Islet precursor cell (in vitro differentiated cells): Measurements from ENCODE around the gene FBN3.
"Not testable (repeated sequence)": the region's sequence is repeated elsewhere in the genome, so short reads cannot be mapped to it uniquely, and the experiment has no call there.

Source experiments
- DNase-seq: peaks from one replicate; pipeline ENCODE4 v3.0.0-alpha.2; 2018

Gene FBN3

GRCh38 chr19:8046569-8047165 is 102.7 kb downstream of the FBN3 start:
- no peak for DNase-seq

GRCh38 chr19:8045872-8046568 is 103.4 kb downstream of the FBN3 start:
- DNase-seq = no peak

DNA sequence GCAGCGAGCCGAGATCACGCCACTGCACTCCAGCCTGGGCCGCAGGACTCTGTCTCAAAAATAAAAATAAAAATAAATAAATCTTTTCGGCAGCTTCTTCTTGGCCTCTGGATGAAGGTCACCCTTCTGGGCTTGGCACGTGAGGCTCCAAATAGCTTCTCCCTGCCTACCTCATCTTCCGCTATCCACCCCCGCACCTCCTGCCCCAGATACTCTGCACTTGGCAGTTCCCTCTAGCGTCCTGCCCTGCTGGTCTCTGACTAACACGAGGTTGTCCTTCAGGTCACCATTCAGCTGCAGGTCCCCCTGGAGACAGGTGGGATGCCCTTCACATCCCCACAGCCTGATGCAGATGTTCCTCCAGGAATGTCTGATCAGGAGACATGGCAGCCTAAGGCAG is 105.4 kb downstream of the FBN3 start:
- DNase-seq = no peak

DNA sequence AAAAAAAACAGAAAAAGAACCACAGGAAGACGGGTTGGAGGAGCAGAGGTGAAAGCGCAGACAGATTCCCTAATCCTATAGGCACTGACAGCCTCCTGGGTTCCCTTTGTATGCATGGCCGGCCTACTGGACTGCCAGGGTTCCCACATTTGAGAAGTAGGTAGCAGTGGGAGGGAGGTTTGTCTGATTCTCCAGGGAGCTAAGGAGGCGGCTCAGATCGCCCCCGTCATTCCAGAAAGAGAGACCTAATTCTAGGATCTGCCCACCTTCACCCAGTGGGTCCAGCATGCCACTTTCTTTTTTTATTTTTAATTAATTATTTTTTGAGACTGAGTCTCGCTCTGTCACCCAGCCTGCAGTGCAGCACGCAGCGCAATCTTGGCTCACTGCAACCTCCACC is 106.5 kb downstream of the FBN3 start:
- DNase-seq = no peak

GRCh38 chr19:8041531-8041931 is 107.9 kb downstream of the FBN3 start:
- no peak for DNase-seq

- no peak for DNase-seq
Measured at GRCh38 chr19:8039231-8039630, 110.2 kb downstream of the FBN3 start.

GRCh38 chr19:8038815-8039214 is 110.6 kb downstream of the FBN3 start:
- no peak for DNase-seq

DNA sequence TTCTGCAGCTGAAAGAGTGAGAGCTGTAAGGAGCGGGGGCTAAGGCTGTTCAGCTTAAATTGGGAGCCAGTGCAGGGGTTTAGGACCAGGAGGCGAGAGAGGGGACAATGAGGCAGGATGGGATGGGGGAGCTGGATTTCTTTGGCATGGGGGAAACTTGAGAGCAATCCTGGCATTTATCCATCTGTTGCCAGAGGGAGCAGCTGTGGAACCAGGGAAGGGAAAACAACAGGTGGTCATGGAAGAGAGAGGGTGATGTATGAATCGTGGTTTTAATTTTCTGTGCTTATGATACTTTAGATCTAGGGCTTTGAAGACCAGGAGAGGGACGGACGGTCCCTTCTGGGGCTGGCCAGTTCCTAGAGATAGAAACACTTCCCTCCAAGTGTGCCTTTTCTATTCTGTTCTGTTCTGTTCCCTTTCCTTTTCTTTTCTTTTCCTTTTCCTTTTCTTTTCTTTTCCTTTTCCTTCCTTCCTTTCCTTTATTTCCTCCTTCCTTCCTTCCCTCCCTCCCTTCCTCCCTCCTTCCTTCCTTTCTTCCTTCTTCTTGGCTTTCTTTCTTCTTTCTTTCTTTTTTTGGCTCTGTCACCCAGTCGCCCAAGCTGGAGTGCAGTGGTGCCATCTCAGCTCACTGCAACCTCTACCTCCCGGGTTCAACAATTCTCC is 112.8 kb downstream of the FBN3 start:
- DNase-seq = no peak

DNA sequence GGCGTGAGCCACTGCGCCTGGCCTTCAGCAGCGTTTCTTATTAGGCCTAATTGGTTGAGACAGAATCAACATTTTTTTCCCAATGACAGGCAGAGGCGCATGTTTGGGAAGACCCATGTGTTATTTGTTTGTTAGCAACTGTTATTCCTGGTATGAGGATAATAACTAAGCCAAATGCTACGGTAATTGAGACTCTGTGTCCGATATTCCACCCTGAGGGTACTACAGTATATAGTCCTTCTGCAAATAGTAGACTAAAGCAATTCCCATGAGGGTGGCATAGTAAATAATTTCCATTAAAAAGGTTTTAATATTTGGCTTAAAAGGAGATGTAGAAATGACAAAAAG is 115.2 kb downstream of the FBN3 start:
- no peak for DNase-seq

GRCh38 chr19:8033287-8034177 is 115.9 kb downstream of the FBN3 start:
- peak; percentile 73 for DNase-seq

GRCh38 chr19:8030960-8031359 is 118.4 kb downstream of the FBN3 start:
- no peak for DNase-seq

DNA sequence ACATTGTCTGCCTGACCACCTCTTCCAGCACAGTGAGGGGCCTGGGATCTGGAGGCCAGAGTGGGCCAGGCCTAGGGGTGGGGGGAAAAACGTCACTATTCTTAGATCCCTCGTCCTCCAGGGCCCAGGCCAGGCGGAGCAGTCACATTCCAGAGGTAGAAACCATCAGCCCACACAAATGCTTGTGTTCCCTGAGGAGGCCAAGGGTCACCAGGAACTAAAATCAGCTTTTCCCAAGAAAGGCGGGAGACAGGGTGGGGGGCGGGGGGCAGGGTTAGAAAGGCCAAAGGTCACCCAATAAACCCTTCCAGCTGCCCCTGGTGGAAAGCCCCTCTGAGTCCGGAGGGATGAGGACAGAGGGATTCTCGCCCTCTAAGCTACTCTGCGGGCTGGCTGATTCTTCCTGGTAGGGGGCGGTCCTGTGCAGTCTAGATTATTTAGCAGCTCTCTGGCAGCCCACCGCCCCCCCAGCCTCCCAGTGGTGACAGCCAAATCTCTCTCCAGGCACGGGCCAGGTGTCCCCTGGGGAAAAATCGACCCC is 120.4 kb downstream of the FBN3 start:
- peak; percentile 96 for DNase-seq

- no peak for DNase-seq
Measured at GRCh38 chr19:8025316-8025715, 124.1 kb downstream of the FBN3 start.

GRCh38 chr19:8024256-8024655 is 125.1 kb downstream of the FBN3 start:
- DNase-seq = not testable (repeated sequence)

DNA sequence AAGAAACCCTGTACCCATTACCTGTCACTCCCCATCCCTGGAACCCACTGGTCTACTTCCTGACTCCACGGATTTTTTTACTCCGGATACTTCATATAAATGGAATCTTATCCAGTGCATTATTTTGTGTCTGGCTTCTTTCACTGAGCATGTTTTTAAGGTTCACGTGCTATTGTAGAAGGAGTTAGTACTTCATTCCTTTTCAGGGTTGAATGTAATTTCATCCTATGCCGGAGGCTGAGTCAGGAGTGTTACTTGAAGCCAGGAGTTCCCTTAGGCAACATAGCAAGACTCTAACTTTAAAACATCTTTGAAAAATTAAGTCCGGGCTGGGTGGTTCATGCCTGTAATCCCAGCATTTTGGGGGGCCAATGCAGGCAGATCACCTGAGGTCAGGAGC is 126.0 kb downstream of the FBN3 start:
- no peak for DNase-seq

DNA sequence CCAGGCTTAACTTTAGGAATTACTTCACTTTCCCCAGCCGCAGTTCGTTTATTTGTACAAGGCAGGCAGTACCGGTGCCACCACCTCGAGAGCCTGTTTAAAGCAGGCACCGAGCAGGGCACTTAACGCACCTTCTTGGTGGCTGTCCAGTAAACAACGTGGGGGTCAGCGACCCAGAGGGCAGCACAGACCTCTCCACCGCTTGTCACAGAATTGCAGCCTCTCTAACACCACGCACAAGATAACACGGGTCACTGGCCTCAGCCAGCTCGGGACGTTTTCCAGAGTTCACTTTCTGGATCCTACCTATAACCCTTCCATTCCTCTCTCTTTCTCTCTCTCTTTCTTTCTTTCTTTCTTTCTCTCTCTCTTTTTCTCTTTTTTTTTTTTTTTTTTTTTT is 127.1 kb downstream of the FBN3 start:
- DNase-seq = no peak

DNA sequence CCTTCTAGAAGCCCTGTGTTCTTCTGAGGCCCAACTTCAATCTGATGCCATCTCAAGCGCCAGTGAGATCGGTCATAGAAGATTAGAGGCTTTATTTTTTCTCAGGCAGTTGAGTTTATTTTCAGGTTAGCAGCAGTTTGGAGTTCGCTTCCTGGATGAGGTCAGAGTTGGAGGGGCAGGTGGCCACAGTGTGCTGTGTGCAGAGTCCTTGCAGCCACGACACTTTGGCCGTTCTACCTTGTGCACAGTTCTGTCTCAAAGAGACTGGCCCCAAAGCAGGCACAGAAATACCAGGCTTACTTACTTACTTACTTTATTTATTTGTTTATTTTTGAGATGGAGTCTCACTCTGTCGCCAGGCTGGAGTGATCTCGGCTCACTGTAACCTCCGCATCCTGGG is 128.0 kb downstream of the FBN3 start:
- no peak for DNase-seq

DNA sequence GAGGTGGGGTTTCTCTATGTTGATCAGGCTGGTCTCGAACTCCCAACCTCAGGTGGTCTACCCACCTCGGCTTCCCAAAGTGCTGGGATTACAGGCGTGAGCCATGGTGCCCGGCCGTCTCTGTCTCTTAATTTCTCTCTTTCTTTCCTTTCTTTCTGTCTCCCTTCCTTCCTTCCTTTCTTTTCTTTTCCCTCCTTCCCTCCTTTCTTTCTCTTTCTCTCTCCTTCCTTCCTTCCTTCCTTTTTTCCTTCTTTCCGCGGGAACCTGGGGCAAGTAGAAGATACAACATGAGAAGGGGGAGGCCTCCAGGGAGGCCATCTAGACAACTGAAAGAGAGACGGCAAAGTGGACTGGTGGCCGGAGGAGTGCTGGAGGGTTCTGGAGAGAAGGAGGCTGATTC is 128.7 kb downstream of the FBN3 start:
- DNase-seq = no peak

DNA sequence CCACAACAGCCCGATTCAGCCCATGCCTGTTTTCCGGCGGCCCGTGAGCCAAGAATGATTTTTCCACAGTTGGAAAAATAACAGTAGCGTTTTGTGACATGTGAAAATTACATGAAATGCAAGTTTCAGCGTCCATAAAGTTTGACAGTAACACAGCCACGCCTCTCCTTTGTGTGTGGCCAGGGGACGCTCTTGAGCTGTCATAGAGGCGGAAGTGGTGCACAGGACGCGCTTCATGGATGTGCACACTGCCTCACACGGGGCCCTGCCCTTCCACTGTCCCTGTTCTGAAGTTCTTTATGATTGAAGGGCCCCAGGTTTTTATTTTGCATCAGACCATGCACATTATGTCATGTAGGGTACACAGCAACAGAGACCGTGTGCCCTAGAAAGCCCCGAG is 131.6 kb downstream of the FBN3 start:
- DNase-seq = no peak
